Urothelium cell line (cell line): ENCODE data around the gene ABCB8.
"Not testable (repeated sequence)": the region's sequence is repeated elsewhere in the genome, so short reads cannot be mapped to it uniquely, and the experiment has no call there.

ENCODE experiments used
- DNase-seq: peaks from one replicate; pipeline ENCODE4 v3.0.0; 2011; ENCODE audit warnings: low spot score, mixed read lengths
- FAIRE-seq: peaks from 2 replicates; lab custom pipeline; 2011; peaks lifted over from hg19 to GRCh38; lab: Jason Lieb, UNC

The ABCB8 gene

GRCh38 chr7:151013733-151014497, 14.3 kb upstream of the ABCB8 start:
- FAIRE-seq (no peak), DNase-seq (no peak)

- no peak for DNase-seq
- FAIRE-seq: no peak
Measured at GRCh38 chr7:151014950-151015349, 13.3 kb upstream of the ABCB8 start.

GRCh38 chr7:151015967-151016366, 12.3 kb upstream of the ABCB8 start:
- FAIRE-seq (no peak), DNase-seq (no peak)

GRCh38 chr7:151016505-151016904, 11.7 kb upstream of the ABCB8 start:
- no peak for FAIRE-seq
- DNase-seq: no peak

GRCh38 chr7:151016942-151017341, 11.3 kb upstream of the ABCB8 start:
- FAIRE-seq: no peak

GRCh38 chr7:151017370-151017952, 10.8 kb upstream of the ABCB8 start:
- FAIRE-seq (no peak), DNase-seq (no peak)

More at GRCh38 chr7:151016942-151017341, 11.3 kb upstream of the ABCB8 start:
- DNase-seq: no peak

- FAIRE-seq (no peak), DNase-seq (peak; percentile 47)
Measured at GRCh38 chr7:151017953-151018420, 10.3 kb upstream of the ABCB8 start.

GRCh38 chr7:151018421-151019129, 9.7 kb upstream of the ABCB8 start:
- DNase-seq: no peak
- FAIRE-seq: no peak

- no peak for DNase-seq
- no peak for FAIRE-seq
Measured at GRCh38 chr7:151019130-151019447, 9.2 kb upstream of the ABCB8 start.

GRCh38 chr7:151020231-151020630, 8.0 kb upstream of the ABCB8 start:
- FAIRE-seq (no peak), DNase-seq (no peak)

GRCh38 chr7:151023232-151023631, 5.0 kb upstream of the ABCB8 start:
- DNase-seq (no peak), FAIRE-seq (no peak)

GRCh38 chr7:151024435-151025056, 3.7 kb upstream of the ABCB8 start, which contains the start of gene ATG9B:
Gene ATG9B, minus strand, starts transcription at chr7:151024494. Its CDS starts 71 bp downstream, at chr7:151024423.
- no peak for FAIRE-seq
- no peak for DNase-seq

- FAIRE-seq (no peak), DNase-seq (no peak)
Measured at GRCh38 chr7:151025924-151026671, 2.2 kb upstream of the ABCB8 start.

- not testable (repeated sequence) for FAIRE-seq, DNase-seq
Measured at GRCh38 chr7:151026771-151027727, 1.2 kb upstream of the ABCB8 start.

- not testable (repeated sequence) for FAIRE-seq, DNase-seq
Measured at GRCh38 chr7:151027728-151028130, 521 bp upstream of the ABCB8 start.

- DNase-seq (no peak), FAIRE-seq (no peak)
Measured at GRCh38 chr7:151028948-151029501, 775 bp downstream of the ABCB8 start.

GRCh38 chr7:151031011-151031410, 2.8 kb downstream of the ABCB8 start:
- no peak for FAIRE-seq
- DNase-seq: no peak

- DNase-seq: no peak
Measured at GRCh38 chr7:151032936-151033863, 5.0 kb downstream of the ABCB8 start.

More at GRCh38 chr7:151032936-151033863, 5.0 kb downstream of the ABCB8 start:
- FAIRE-seq: no peak
